ENCODE data around the gene LRRC72.

Gene LRRC72

DNA sequence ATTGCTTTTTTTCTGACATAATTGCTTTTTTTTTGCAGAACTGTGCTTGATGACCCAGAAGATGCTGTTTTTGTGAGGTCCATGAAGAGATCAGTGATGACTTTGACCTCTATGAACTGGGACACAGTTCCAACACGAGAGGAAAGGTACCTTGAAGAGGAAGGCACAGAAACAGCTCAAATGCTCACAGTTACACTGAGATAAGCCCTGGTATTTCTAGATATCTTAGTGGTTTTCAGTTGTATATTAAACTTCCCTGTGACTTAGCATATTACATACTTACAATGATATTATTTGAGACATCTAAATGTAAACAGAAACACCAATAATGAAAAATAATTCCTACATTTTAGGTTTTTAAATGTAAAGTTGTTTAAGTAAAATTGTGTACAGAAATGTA, 54.7 kb downstream of the LRRC72 start:
- Histone ChIP-seq H3K36me3 (ENCODE audit: insufficient read depth) (no peaks in the 10 kb centered on the region), H3K9ac (no peak overlapping the region), H3K27ac (no peak overlapping the region), H2AFZ (ENCODE audit: low read depth) (no peak overlapping the region), H3K27me3 (ENCODE audit: insufficient read depth, low read depth) (no peaks in the 10 kb centered on the region), H3K4me1 (ENCODE audit: low read depth, poor library complexity, severe bottlenecking) (no peaks in the 10 kb centered on the region), H3K4me2 (no peak overlapping the region), H4K20me1 (ENCODE audit: insufficient read depth) (no peaks in the 10 kb centered on the region), H3K79me2 (ENCODE audit: insufficient read depth, low read depth) (no peaks in the 10 kb centered on the region), H3K4me3 (IDR thresholded peaks at IDR 0.05; ENCODE audit: insufficient read depth, low read depth, low read length) (no peak overlapping the region)
- TF ChIP-seq, protein P1, sequence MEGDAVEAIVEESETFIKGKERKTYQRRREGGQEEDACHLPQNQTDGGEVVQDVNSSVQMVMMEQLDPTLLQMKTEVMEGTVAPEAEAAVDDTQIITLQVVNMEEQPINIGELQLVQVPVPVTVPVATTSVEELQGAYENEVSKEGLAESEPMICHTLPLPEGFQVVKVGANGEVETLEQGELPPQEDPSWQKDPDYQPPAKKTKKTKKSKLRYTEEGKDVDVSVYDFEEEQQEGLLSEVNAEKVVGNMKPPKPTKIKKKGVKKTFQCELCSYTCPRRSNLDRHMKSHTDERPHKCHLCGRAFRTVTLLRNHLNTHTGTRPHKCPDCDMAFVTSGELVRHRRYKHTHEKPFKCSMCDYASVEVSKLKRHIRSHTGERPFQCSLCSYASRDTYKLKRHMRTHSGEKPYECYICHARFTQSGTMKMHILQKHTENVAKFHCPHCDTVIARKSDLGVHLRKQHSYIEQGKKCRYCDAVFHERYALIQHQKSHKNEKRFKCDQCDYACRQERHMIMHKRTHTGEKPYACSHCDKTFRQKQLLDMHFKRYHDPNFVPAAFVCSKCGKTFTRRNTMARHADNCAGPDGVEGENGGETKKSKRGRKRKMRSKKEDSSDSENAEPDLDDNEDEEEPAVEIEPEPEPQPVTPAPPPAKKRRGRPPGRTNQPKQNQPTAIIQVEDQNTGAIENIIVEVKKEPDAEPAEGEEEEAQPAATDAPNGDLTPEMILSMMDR (conservative IDR thresholded peaks at IDR 0.05; ENCODE audit: low read depth, low read length) = no peak

GRCh38 chr7:16583834-16584233, 57.2 kb downstream of the LRRC72 start:
- no peaks in the 10 kb centered on the region for H3K4me1 ChIP-seq (ENCODE audit: low read depth, poor library complexity, severe bottlenecking)
- no peaks in the 10 kb centered on the region for H4K20me1 ChIP-seq (ENCODE audit: insufficient read depth)
- H3K27ac ChIP-seq = no peak overlapping the region
- H3K36me3 ChIP-seq (ENCODE audit: insufficient read depth) = no peaks in the 10 kb centered on the region
- H3K4me3 ChIP-seq (IDR thresholded peaks at IDR 0.05; ENCODE audit: insufficient read depth, low read depth, low read length) = no peak overlapping the region
- H3K9ac ChIP-seq = no peak overlapping the region
- no peak overlapping the region for H2AFZ ChIP-seq (ENCODE audit: low read depth)
- H3K79me2 ChIP-seq (ENCODE audit: insufficient read depth, low read depth) = no peaks in the 10 kb centered on the region
- no peaks in the 10 kb centered on the region for H3K27me3 ChIP-seq (ENCODE audit: insufficient read depth, low read depth)
- TF ChIP-seq, protein P1 (conservative IDR thresholded peaks at IDR 0.05; ENCODE audit: low read depth, low read length) = no peak
- H3K4me2 ChIP-seq = no peak overlapping the region

DNA sequence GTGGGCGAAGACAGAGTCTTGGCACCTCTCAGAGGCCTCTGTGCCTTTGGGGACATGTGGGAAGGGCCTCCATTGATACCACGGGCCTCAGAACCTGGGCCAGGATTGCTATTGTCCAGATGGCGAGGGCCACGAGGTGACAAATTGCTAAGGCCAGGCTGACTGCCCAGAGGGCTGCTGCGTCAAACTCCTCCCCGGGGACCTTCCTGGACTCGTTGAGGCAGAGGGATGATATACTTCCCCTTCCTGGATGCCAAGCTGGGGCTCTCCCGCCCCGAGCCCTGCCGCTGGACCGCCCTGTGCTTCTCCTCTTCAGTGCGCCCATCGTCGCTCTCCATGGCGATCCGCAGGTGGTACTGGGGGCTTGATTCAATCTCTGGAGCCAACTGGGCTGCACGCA, 58.9 kb downstream of the LRRC72 start:
- Histone ChIP-seq H2AFZ (ENCODE audit: low read depth) (no peak overlapping the region), H3K9ac (no peak overlapping the region), H3K27me3 (ENCODE audit: insufficient read depth, low read depth) (no peaks in the 10 kb centered on the region), H3K4me2 (no peak overlapping the region), H3K27ac (no peak overlapping the region), H4K20me1 (ENCODE audit: insufficient read depth) (no peaks in the 10 kb centered on the region), H3K36me3 (ENCODE audit: insufficient read depth) (no peaks in the 10 kb centered on the region), H3K79me2 (ENCODE audit: insufficient read depth, low read depth) (no peaks in the 10 kb centered on the region), H3K4me3 (IDR thresholded peaks at IDR 0.05; ENCODE audit: insufficient read depth, low read depth, low read length) (no peak overlapping the region), H3K4me1 (ENCODE audit: low read depth, poor library complexity, severe bottlenecking) (no peaks in the 10 kb centered on the region)
- TF ChIP-seq, protein P1 (conservative IDR thresholded peaks at IDR 0.05; ENCODE audit: low read depth, low read length) = no peak

- TF ChIP-seq, protein P1 (conservative IDR thresholded peaks at IDR 0.05; ENCODE audit: low read depth, low read length) = no peak
- no peaks in the 10 kb centered on the region for H3K79me2 ChIP-seq (ENCODE audit: insufficient read depth, low read depth)
- no peak overlapping the region for H3K9ac ChIP-seq
- H3K4me3 ChIP-seq (IDR thresholded peaks at IDR 0.05; ENCODE audit: insufficient read depth, low read depth, low read length) = no peak overlapping the region
- no peak overlapping the region for H3K4me2 ChIP-seq
- H2AFZ ChIP-seq (ENCODE audit: low read depth) = no peak overlapping the region
- no peaks in the 10 kb centered on the region for H3K4me1 ChIP-seq (ENCODE audit: low read depth, poor library complexity, severe bottlenecking)
- no peak overlapping the region for H3K27ac ChIP-seq
- no peaks in the 10 kb centered on the region for H3K36me3 ChIP-seq (ENCODE audit: insufficient read depth)
- no peaks in the 10 kb centered on the region for H3K27me3 ChIP-seq (ENCODE audit: insufficient read depth, low read depth)
- H4K20me1 ChIP-seq (ENCODE audit: insufficient read depth) = no peaks in the 10 kb centered on the region
Observed at GRCh38 chr7:16586081-16586874, 59.7 kb downstream of the LRRC72 start.
